ENCODE data around the gene LSP1. TPM values are rescaled to one million over a fixed set of nuclear protein-coding genes. Genes with fewer than 3 reads are reported as not detected.

Gene LSP1
- total and polyA plus RNA-seq, 2 of the 4 experiments (the other 2 are of a cell fraction), result not detected

DNA sequence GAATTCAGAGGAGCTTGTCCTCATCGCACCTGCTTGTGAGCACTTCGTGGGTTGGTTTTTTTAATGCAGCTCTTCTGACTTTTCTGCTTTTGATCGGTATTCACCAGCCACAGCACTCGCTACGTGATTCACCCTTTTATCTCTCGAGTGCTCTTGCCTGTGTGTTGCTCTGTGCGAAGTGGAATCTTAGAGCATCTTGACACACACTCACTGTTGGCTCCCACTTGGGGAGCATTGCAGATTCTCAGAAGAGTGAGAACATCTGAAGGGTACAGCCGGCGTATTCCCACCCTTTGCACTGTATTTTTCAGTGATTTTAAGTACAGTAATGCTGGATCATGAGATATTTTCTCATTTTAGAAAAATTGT, 77.6 kb downstream of the LSP1 start:
- dilution Hi-C loops (cut with HindIII; ENCODE audit: low sequenced_read_pairs, unreplicated experiment), result no loop called here

More for the DNA sequence above, 77.6 kb downstream of the LSP1 start:
- no peak overlapping the region for H3K4ac ChIP-seq (ENCODE audit: low read depth, low read length)
- H3K14ac ChIP-seq (replicated peaks; ENCODE audit: low read depth, low read length), result no peak overlapping the region
- no peak overlapping the region for H3K4me3 ChIP-seq (ENCODE audit: insufficient read depth, low read depth, low read length)
- no peaks in the 10 kb centered on the region for H4K20me1 ChIP-seq (ENCODE audit: insufficient read depth, low read length)
- H4K91ac ChIP-seq (ENCODE audit: insufficient read depth, low read depth, low read length), result no peak overlapping the region
- ChIA-PET CTCF (no interaction called here), POLR2A (ENCODE audit: unreplicated experiment) (no interaction called here)
- H2BK5ac ChIP-seq (ENCODE audit: low read depth, low read length, poor library complexity, severe bottlenecking), result no peak overlapping the region
- no peak overlapping the region for H3K56ac ChIP-seq (ENCODE audit: extremely low read depth, insufficient read depth, low read length)
- no peak overlapping the region for H2BK120ac ChIP-seq (ENCODE audit: low read depth, low read length)
- H3K9ac ChIP-seq (ENCODE audit: low read depth, low read length), result no peak overlapping the region
- H3K9me1 ChIP-seq (ENCODE audit: insufficient read depth, low read length), result no peaks in the 10 kb centered on the region
- no peak for ATAC-seq (ENCODE audit: low read depth)
- H3K79me1 ChIP-seq (ENCODE audit: low read depth in 1 of 2, low read length in 2 of 2), result no peaks in the 10 kb centered on the region
- H3K27ac ChIP-seq (ENCODE audit: insufficient read depth, low read length), result no peak overlapping the region
- H2AK5ac ChIP-seq (ENCODE audit: low read depth, low read length), result no peak overlapping the region
- no peak overlapping the region for H3K4me2 ChIP-seq (ENCODE audit: low read depth, low read length)
- no peak overlapping the region for H2BK20ac ChIP-seq (ENCODE audit: low read depth, low read length)
- no peak overlapping the region for H2AFZ ChIP-seq (replicated peaks; ENCODE audit: low read length, poor library complexity)
- H3K18ac ChIP-seq (ENCODE audit: low read depth, low read length), result no peak overlapping the region
- intact Hi-C loops (cut with micrococcal nuclease) (no loop called here), in situ Hi-C loops (cut with MboI; ENCODE audit: low sequenced_read_pairs) (no loop called here)
- no peaks in the 10 kb centered on the region for H3K36me3 ChIP-seq (ENCODE audit: control insufficient read depth, insufficient read depth, low read length)
- no peak overlapping the region for H2AK9ac ChIP-seq (replicated peaks; ENCODE audit: low read depth, low read length, poor library complexity)
- no peak overlapping the region for H3K23ac ChIP-seq (ENCODE audit: low read depth, low read length)
- TF ChIP-seq, protein P1, sequence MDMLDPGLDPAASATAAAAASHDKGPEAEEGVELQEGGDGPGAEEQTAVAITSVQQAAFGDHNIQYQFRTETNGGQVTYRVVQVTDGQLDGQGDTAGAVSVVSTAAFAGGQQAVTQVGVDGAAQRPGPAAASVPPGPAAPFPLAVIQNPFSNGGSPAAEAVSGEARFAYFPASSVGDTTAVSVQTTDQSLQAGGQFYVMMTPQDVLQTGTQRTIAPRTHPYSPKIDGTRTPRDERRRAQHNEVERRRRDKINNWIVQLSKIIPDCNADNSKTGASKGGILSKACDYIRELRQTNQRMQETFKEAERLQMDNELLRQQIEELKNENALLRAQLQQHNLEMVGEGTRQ (IDR thresholded peaks at IDR 0.05; ENCODE audit: low read depth, low read length), result no peak
- no peak for TF ChIP-seq POLR2A (IDR thresholded peaks at IDR 0.05; ENCODE audit: low read depth, low read length)
- no peak for TF ChIP-seq CEBPB (IDR thresholded peaks at IDR 0.05; ENCODE audit: low read depth, low read length)
- TF ChIP-seq, protein P2, sequence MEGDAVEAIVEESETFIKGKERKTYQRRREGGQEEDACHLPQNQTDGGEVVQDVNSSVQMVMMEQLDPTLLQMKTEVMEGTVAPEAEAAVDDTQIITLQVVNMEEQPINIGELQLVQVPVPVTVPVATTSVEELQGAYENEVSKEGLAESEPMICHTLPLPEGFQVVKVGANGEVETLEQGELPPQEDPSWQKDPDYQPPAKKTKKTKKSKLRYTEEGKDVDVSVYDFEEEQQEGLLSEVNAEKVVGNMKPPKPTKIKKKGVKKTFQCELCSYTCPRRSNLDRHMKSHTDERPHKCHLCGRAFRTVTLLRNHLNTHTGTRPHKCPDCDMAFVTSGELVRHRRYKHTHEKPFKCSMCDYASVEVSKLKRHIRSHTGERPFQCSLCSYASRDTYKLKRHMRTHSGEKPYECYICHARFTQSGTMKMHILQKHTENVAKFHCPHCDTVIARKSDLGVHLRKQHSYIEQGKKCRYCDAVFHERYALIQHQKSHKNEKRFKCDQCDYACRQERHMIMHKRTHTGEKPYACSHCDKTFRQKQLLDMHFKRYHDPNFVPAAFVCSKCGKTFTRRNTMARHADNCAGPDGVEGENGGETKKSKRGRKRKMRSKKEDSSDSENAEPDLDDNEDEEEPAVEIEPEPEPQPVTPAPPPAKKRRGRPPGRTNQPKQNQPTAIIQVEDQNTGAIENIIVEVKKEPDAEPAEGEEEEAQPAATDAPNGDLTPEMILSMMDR (conservative IDR thresholded peaks at IDR 0.05; ENCODE audit: low read depth, low read length), result no peak
- TF ChIP-seq NFE2L2 (IDR thresholded peaks at IDR 0.05; ENCODE audit: low read depth, low read length), result no peak
- no peak for TF ChIP-seq SMC3 (IDR thresholded peaks at IDR 0.05; ENCODE audit: low read depth, low read length)
- WGBS, 2 experiments (ENCODE audit: extremely low coverage in 2 of 2, insufficient read length in 1 of 2), result 86% methylated on average over 6 of the region's 9 CpGs; no CpG with 5 or more reads in 1 of the 2 experiments
- peaks cover 18% of the 10 kb centered on the region; the same call in 1 of the 2 replicates for H3K27me3 ChIP-seq (ENCODE audit: control insufficient read depth, insufficient read depth, low read length)
- no peak for DNase-seq
- BruUV-seq (replicated peaks), result no TSS peak
- no peak overlapping the region for H4K5ac ChIP-seq (ENCODE audit: low read depth, low read length)
- H3K4me1 ChIP-seq (ENCODE audit: control insufficient read depth, insufficient read depth, low read length), result no peaks in the 10 kb centered on the region
- H3K9me3 ChIP-seq (ENCODE audit: control insufficient read depth, insufficient read depth, low read length), result no peaks in the 10 kb centered on the region
- H4K8ac ChIP-seq (ENCODE audit: low read depth in 2 of 2, low read length in 2 of 2), result no peak overlapping the region
- no peak overlapping the region for H2BK15ac ChIP-seq (ENCODE audit: low read depth, low read length)
